Esophagus muscularis mucosa (tissue), 4 donors: ENCODE measurements around the gene IPPK. TPM values are rescaled to one million over a fixed set of nuclear protein-coding genes. Genes with fewer than 3 reads are reported as not detected.

Source experiments
- DNase-seq: peaks from one replicate; pipeline ENCODE4 v3.0.0-alpha.2; 2017; ENCODE audit errors: extremely low spot score
- H3K27ac ChIP-seq, 4 donors: fragments of 200-600 bp; sonication (generic); replicated peaks in 1 of 4; 1 replicate in 3 of 4; 2 replicates in 1 of 4; pipeline ENCODE4 v1.5.1; 2016 to 2019; ENCODE audit warnings: mild to moderate bottlenecking in 1 of 4
- H3K27me3 ChIP-seq, 4 donors: fragments of 200-600 bp; sonication (generic); one replicate each; pipeline versions ENCODE4 v1.5.1 to v1.6.0; 2016 to 2019
- H3K36me3 ChIP-seq, 4 donors: fragments of 200-600 bp; sonication (generic); one replicate each; pipeline ENCODE4 v1.5.1; 2016 to 2019
- H3K4me1 ChIP-seq, 4 donors: fragments of 200-600 bp; sonication (generic); one replicate each; pipeline ENCODE4 v1.5.1; 2016 to 2019
- H3K4me3 ChIP-seq, 4 donors: fragments of 200-600 bp; sonication (generic); 1 replicate in 2 of 4; 2 replicates in 2 of 4; pipeline ENCODE4 v1.5.1; 2016 to 2019; ENCODE audit warnings: mild to moderate bottlenecking in 4 of 4, moderate library complexity in 1 of 4
- H3K9me3 ChIP-seq, 4 donors: fragments of 200-600 bp; sonication (generic); 1 replicate in 3 of 4; 2 replicates in 1 of 4; pipeline ENCODE4 v1.5.1; 2016 to 2019
- CTCF ChIP-seq, 3 experiments: fragments of 200-600 bp in 2 of 3; fragments of 450-650 bp in 1 of 3; sonication (generic) in 2 of 3; IDR thresholded peaks; one replicate each; pipeline ENCODE4 v1.5.1; 2017 to 2019; ENCODE audit warnings: antibody characterized with exemption in 3 of 3, mild to moderate bottlenecking in 2 of 3, moderate library complexity in 1 of 3
- EP300 ChIP-seq: sonication (generic); formaldehyde crosslinking; IDR thresholded peaks from one replicate; pipeline ENCODE4 v1.6.1; 2017; ENCODE audit warnings: antibody characterized with exemption
- POLR2A ChIP-seq: fragments of 450-650 bp; IDR thresholded peaks from one replicate; pipeline ENCODE4 v1.6.1; 2017; ENCODE audit warnings: antibody characterized with exemption, moderate library complexity, mild to moderate bottlenecking, low read depth
- POLR2AphosphoS5 ChIP-seq, 2 donors: sonication (generic); formaldehyde crosslinking; IDR thresholded peaks; one replicate each; pipeline ENCODE4 v1.6.1; 2017; ENCODE audit warnings: antibody characterized with exemption in 2 of 2
- WGBS: methylation state at CpG from one replicate; pipeline ENCODE4 v1.1.5; 2018; 5-methylcytosine and 5-hydroxymethylcytosine counted together
- intact Hi-C: fragments of 100-400 bp; cut with DNase I; formaldehyde crosslinking; loops from one replicate; pipeline ENCODE4 v1.15.1; 2023
- total RNA-seq, 4 donors: library from RNA; depleted of rRNA; stranded (reverse); fragments of >200 nt; gene quantifications; one replicate each; pipeline versions ENCODE4 v1.1.0 to v1.2.1, GENCODE V29; 2016

Gene IPPK, protein sequence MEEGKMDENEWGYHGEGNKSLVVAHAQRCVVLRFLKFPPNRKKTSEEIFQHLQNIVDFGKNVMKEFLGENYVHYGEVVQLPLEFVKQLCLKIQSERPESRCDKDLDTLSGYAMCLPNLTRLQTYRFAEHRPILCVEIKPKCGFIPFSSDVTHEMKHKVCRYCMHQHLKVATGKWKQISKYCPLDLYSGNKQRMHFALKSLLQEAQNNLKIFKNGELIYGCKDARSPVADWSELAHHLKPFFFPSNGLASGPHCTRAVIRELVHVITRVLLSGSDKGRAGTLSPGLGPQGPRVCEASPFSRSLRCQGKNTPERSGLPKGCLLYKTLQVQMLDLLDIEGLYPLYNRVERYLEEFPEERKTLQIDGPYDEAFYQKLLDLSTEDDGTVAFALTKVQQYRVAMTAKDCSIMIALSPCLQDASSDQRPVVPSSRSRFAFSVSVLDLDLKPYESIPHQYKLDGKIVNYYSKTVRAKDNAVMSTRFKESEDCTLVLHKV
- total RNA-seq, result 1 to 10 TPM; 5.0 to 8.4 (median 6.1) TPM

- Histone ChIP-seq H3K9me3 (no peaks in the 10 kb centered on the region), H3K4me3 (peak within 1 kb of the TSS; percentile 61 to 91 (median 75)), H3K4me1 (peaks cover 25 to 53% (median 31%) of the 10 kb centered on the region in 4 donors), H3K27ac (peak within 1 kb of the TSS; percentile 81 to 93 (median 87)), H3K27me3 (no peaks in the 10 kb centered on the region), H3K36me3 (peaks cover 0 to 15% (median 8%) of the 10 kb centered on the region in 4 donors)
- TF ChIP-seq EP300 (peak; percentile 52), CTCF (IDR thresholded peaks at IDR 0.05) (no peak), POLR2AphosphoS5 (IDR thresholded peaks at IDR 0.05) (peak; percentile 92 to 96), POLR2A (peak; percentile 46)
- peak; percentile 99 for DNase-seq
- intact Hi-C loops, result loop anchor here (2.0 kb wide), 1 partner anchor 95 kb away; the partner anchor contains the start of gene BICD2
- WGBS, result under 1% methylated on average over 22 of the region's 75 CpGs
Measured at GRCh38 chr9:92669890-92670708, at the start of gene IPPK. Gene IPPK (minus strand): TSS chr9:92670131. CDS start chr9:92669988, 143 bp downstream.

DNA sequence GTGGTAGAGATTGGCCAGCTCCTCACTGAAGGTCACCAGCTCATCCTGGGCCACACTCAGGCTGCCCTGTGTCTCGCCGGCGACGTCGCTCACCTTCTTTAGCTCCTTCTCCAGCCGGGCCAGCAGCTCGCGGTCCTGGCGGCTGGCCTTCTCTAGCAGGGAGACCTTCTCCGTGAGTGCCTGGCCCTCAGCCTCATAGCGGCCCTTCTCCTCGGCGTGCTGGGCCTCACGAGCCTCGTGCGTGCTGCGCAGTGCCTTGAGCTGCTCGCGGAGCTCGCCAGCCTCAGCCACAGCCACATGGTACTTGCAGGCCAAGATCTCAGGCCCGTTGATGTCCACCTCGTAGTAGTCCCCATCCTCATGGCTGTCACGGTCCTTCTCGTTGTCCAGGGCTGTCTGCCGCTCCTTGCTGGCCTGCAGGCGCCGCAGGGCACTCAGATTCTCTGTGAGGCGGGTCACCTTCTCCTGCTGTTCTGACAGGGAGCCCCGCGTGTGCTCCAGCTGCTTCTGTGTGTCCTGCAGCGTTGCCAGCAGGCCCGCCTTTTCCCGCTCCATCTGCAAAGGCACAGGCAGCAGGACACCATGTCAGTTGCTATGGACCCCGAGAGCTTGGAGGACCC lies 49.2 kb upstream of the IPPK start:
- Histone ChIP-seq H3K27me3 (no peaks in the 10 kb centered on the region), H3K27ac (no peak overlapping the region), H3K36me3 (peaks cover 64 to 93% (median 81%) of the 10 kb centered on the region in 4 donors), H3K9me3 (no peaks in the 10 kb centered on the region), H3K4me3 (no peak overlapping the region), H3K4me1 (peaks cover 11 to 18% (median 16%) of the 10 kb centered on the region in 4 donors)
- TF ChIP-seq CTCF (IDR thresholded peaks at IDR 0.05), result no peak
- TF ChIP-seq EP300, result no peak
- TF ChIP-seq POLR2A, result no peak
- TF ChIP-seq POLR2AphosphoS5 (IDR thresholded peaks at IDR 0.05), result no peak
- no peak for DNase-seq
- 95% methylated on average over 25 of the region's 34 CpGs for WGBS
- intact Hi-C loops, result no loop called here

GRCh38 chr9:92718086-92719001 lies 48.4 kb upstream of the IPPK start:
- H3K27ac ChIP-seq, result no peak overlapping the region
- no peak overlapping the region for H3K4me3 ChIP-seq
- 90% methylated on average over 23 of the region's 40 CpGs for WGBS
- TF ChIP-seq CTCF (IDR thresholded peaks at IDR 0.05) (no peak), POLR2AphosphoS5 (IDR thresholded peaks at IDR 0.05) (no peak), EP300 (no peak), POLR2A (no peak)
- H3K36me3 ChIP-seq, result peaks cover 72 to 100% (median 89%) of the 10 kb centered on the region in 4 donors
- no peak for DNase-seq
- no peaks in the 10 kb centered on the region for H3K27me3 ChIP-seq
- no peaks in the 10 kb centered on the region for H3K9me3 ChIP-seq
- peaks cover 10 to 16% (median 12%) of the 10 kb centered on the region in 4 donors for H3K4me1 ChIP-seq
- intact Hi-C loops, result no loop called here
